DND-41 (cell line): ENCODE results near the gene PINK1.

Source experiments
- EZH2 ChIP-seq: IDR thresholded peaks from 3 replicates; pipeline ENCODE4 v1.6.1; 2012; ENCODE audit warnings: borderline replicate concordance, low read depth, mild to moderate bottlenecking, moderate library complexity, low read length, inconsistent platforms; ENCODE audit not compliant: severe bottlenecking
- TF ChIP-seq, protein P1 (sequence below): IDR thresholded peaks from 2 replicates; pipeline ENCODE4 v1.5.1; 2012; ENCODE audit warnings: borderline replicate concordance, low read length, moderate library complexity, mild to moderate bottlenecking; ENCODE audit not compliant: poor library complexity, severe bottlenecking; ENCODE audit errors: extremely low read depth

- TF ChIP-seq, protein P1, sequence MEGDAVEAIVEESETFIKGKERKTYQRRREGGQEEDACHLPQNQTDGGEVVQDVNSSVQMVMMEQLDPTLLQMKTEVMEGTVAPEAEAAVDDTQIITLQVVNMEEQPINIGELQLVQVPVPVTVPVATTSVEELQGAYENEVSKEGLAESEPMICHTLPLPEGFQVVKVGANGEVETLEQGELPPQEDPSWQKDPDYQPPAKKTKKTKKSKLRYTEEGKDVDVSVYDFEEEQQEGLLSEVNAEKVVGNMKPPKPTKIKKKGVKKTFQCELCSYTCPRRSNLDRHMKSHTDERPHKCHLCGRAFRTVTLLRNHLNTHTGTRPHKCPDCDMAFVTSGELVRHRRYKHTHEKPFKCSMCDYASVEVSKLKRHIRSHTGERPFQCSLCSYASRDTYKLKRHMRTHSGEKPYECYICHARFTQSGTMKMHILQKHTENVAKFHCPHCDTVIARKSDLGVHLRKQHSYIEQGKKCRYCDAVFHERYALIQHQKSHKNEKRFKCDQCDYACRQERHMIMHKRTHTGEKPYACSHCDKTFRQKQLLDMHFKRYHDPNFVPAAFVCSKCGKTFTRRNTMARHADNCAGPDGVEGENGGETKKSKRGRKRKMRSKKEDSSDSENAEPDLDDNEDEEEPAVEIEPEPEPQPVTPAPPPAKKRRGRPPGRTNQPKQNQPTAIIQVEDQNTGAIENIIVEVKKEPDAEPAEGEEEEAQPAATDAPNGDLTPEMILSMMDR = no peak
- no peak for TF ChIP-seq EZH2
Measured at GRCh38 chr1:20695515-20695914, 62.3 kb downstream of the PINK1 start.
